Globus pallidus (tissue), 1 donor: ENCODE data around the gene AWAT1.
"Not testable (repeated sequence)": the region's sequence is repeated elsewhere in the genome, so short reads cannot be mapped to it uniquely, and the experiment has no call there.

Experiments
- DNase-seq: peaks from one replicate; pipeline ENCODE4 v3.0.0-alpha.2; 2015; ENCODE audit warnings: low spot score

The AWAT1 gene

GRCh38 chrX:70234355-70234754 is at the start of gene AWAT1:
TSS of gene AWAT1 (plus strand) at chrX:70234655. CDS start at chrX:70234696, 41 bp downstream.
- no peak for DNase-seq

- no peak for DNase-seq
Measured at GRCh38 chrX:70190225-70190624, 44.2 kb upstream of the AWAT1 start.

DNA sequence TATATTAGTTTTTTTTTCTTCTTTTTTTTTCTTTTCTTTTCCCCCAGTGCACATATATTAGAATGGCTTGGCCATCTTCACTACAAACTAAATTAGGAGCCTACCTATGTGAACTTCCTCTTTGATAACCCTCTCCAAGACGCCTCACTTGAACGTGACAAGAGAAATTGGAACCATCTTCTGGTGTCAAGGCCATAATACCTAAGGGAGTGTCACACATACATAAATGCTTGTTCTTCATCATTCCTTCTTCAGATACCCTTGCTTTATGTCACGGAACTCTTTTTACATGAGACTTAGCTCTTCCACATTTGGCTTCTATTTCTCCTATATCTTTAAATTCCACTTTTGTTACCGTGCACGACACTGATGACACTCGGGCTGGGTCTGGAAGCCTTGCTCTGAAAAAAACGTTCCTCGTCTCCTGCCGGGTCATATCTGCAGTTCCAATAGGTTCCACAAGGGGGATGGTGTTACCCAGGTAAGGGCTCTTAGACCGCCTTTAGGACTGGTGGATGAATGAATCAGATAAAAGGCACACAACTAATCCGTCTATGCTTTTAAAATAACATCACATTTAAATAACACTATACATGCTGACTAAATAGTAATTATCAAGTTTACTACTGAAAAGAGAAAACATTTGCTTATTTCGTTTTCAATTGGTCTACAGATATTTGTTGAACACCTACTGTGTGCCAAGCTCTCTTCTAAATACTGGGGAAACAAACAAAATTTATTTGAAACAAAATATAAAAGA is 37.3 kb upstream of the AWAT1 start:
- peak; percentile 5 for DNase-seq

- DNase-seq, result no peak
Measured at GRCh38 chrX:70201732-70202131, 32.7 kb upstream of the AWAT1 start.

DNA sequence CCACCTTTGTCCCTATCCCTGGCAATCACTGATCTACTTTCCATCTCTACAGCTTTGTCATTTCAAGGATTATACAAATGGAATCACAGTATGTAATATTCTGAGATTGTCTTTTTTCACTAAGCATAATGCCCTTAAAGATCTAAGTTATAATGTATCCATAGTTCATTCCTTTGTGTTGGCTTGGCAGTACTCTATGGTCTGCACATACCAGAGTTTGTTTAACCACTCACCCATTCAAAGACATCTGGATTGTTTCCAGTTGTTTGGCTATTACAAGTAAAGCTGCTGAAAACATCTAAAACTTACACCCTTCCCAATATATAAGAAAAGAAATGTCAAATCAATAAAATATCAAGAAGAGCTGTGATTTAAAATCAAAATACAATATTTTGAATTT is 26.0 kb upstream of the AWAT1 start:
- DNase-seq, result no peak

DNA sequence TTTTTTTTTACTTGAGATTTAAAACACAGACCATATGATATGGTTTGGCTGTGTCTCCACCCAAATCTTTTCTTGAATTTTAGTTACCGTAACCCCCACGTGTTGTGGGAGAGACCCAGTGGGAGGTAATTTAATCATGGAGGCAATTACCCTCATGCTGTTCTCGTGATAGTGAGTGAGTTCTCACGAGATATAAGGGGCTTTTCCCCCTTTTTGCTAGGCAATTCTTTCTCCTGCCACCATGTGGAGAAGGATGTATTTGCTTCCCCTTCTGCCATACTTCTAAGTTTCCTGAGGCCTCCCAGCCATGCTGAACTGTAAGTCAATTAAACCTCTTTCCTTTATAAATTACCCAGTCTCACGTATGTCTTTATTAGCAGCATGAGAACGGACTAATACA is 24.9 kb upstream of the AWAT1 start:
- not testable (repeated sequence) for DNase-seq

DNA sequence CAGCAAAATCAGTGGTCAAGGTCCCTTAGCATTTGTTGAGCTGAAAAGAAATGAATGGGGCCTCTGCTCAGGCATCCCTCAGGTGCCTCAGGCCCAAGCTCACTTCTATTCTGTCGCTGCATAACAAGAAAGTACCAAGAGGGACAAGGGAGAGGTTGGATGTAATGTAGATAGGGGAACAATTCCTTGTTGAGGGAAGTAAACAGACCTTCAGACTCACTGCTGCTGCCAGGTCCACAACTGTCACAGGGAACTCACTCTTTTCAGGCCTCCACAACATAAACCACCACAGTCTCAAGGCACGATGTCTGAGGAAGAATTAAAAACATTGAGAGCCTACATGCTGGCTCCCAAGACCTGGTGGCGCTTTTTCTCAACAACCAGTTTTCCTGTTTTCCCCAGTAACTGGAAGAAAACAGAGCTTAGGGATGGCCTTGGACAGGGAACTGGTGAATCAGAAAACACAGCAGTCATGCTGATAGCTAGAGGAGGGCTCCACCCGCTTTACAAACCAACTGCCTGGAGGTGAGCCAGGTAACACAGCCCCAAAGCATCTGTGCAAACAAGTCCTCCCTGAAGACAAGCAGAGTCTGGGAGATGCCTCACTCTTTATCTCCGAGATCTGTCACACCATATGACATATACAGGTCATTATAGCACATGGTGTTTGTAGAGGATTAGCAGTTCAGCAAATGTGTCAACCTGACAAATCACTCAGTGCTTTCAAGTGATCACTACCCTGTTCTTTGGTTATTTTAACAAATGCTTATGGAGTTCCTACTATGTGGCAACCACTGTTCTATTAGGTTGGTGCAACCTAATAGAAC is 14.3 kb upstream of the AWAT1 start:
- no peak for DNase-seq

GRCh38 chrX:70226048-70226447 is 8.4 kb upstream of the AWAT1 start:
- no peak for DNase-seq

GRCh38 chrX:70226687-70227086 is 7.8 kb upstream of the AWAT1 start:
- DNase-seq, result no peak

- DNase-seq, result no peak
Measured at GRCh38 chrX:70231666-70232065, 2.8 kb upstream of the AWAT1 start.

DNA sequence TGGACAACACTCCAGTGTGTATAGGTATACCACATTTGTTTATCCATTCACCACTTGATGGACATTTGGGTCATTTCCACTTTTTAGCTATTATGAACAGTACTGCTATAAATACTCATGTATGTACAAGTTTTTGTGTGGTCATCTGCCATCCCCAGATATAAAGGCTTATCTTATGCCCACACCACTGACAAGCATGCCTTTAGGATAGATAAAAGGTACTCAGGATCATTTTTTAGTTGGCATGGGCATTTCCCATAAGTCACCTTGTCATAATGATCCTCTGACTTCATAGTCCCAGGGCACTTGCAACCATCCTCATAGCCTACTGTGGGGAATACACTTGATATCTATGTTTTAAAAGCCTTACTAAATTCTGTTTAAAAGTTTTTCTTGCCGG is 6.3 kb downstream of the AWAT1 start:
- DNase-seq, result no peak

GRCh38 chrX:70241501-70241900 is 7.0 kb downstream of the AWAT1 start:
- DNase-seq, result no peak

DNA sequence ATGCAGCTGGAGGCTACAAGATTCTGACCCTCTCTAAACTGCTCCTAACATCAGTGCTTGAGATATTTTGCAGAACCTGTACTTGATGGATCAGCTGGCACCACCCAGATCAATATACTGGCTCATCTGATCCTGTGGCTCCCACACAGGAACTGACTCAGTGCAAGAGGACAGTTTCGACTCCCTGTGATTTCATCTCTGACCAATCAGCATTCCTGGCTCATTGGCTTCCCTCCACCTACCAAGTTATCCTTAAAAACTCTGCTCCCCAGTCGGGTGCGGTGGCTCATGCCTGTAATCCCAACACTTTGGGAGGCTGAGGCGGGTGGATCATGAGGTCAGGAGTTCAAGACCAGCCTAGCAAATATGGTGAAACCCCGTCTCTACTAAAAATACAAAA is 9.1 kb downstream of the AWAT1 start:
- DNase-seq, result not testable (repeated sequence)

DNA sequence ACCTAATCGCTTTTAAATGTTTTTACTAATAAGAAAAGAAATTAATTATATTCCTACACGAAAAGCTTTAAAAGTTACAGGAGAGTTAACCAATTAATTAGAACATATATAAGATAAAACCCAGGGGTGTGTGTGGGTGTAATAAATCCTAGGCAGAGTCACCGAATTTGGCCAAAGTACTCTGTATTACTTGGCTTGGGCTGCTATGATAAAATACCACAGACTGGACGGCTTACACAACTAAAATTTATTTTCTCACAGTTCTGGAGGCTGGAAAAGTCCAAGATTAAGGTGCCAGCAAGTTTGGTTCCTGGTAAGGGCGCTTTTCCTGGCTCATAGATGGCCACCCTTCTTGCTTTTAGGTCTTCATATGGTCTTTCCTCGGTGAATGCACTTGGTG is 10.4 kb downstream of the AWAT1 start:
- no peak for DNase-seq

GRCh38 chrX:70247252-70247651 is 12.8 kb downstream of the AWAT1 start:
- DNase-seq, result no peak

GRCh38 chrX:70252491-70252890 is 18.0 kb downstream of the AWAT1 start:
- DNase-seq, result no peak

GRCh38 chrX:70253377-70254062 is 19.1 kb downstream of the AWAT1 start:
- no peak for DNase-seq

DNA sequence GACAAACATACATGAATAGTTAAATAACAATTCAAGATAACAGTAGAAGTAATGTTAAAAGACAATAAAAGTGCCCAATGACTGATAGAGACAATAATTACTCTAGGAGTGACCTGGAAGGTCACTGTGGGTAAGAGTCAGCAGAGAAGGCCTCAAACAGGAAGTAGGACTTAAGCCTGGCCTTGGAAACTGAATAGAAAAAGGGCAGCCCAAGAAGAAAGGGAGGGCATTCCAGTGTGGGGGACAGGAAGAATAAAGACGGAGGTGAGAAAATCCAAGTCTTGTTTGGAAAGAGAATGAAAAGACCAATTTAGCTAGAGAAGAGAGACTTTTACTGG is 19.6 kb downstream of the AWAT1 start:
- no peak for DNase-seq

DNA sequence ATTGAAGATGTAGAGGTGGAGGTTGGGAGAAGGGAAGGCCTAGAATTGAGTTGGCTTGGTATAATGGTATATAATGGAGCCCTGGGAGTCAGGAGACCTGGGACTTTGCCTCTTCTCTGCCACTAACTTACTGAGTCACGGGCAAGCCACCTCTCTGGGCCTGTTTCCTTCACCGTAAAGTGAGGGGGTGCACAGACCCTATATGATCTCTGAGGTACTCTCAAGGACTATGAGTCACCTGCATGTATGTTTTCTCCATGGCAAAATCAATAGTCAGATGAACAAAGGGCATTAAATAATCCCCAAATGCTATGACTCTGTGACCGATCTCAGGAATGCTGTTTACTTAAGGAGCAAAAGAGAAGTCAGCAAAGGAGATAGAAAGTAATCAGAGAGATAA is 20.5 kb downstream of the AWAT1 start:
- DNase-seq, result no peak

GRCh38 chrX:70255452-70255851 is 21.0 kb downstream of the AWAT1 start:
- no peak for DNase-seq

DNA sequence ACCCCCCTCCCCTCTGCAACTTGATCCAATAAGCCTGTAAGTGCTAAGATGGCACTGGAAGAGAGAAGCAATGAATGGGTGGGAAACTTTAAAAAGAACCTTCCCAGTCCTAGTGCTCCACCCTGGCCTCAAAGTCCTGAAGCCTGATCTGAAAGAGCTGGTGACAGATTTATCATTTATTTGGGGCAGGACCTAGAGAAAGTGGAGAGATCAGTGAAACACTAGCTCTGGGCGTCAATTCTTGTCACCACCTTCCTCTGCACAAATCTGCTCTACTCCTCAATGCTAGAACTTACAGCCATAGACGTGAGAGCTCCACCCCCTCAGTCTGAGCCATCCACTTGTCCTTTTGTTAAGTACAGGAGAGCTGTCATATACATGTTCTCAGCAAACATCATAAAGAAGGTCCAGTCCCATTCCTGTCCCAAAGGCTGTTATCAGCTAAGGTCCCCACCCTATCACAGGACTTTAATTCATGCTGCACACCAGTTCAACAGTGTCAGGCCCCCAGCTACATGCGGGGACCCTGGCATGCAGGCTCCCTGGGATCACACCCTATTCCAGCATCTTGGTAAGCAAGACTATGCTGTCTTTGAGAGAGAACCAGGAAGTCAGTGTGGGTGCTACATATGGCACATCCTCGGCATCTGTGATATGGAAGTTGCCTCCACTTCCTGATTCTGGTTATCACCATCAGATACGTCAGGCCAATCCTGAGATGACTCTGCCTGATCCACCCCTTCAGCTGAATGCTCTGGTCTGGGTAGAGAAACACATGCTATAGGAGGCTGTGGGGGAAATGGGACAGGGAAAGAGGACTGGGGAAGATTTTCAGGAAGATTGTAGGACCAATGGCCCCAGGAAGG is 23.2 kb downstream of the AWAT1 start:
- no peak for DNase-seq

DNA sequence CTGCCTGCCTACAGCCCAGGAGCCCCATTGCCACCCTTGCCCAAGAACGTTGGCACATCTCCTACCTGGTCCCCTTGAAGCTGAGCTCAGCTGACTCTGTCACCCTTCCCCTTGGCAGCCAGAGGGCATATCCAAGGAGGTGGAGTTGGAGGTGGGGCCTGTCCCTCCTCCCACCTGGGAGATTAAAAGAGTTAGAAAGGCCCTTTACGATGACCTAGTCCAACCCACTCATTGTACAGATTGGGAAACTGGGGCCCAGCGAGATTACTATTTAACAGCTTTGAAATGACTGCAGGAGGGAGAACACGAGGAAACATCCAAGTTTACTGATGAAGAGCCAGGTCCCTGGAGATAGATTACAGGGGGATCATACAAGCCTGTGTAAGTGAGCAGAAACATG is 25.6 kb downstream of the AWAT1 start, which contains the start of gene P2RY4:
TSS of gene P2RY4 (minus strand) at position 101 of the 400 bp plus-strand sequence. CDS start 580 bp downstream, outside the sequence.
- DNase-seq, result no peak
